DND-41 (cell line): ENCODE data around the gene UBALD1.
"Not testable (repeated sequence)": the region's sequence is repeated elsewhere in the genome, so short reads cannot be mapped to it uniquely, and the experiment has no call there.

ENCODE experiments used
- ATAC-seq: fragments of 200-7000 bp; cut with Tn5 transposase; 3 replicates; pipeline ENCODE4 v1.9.1; 2021; ENCODE audit warnings: low read depth; ENCODE audit not compliant: insufficient read depth
- DNase-seq: peaks from one replicate; pipeline ENCODE4 v3.0.0-alpha.2; 2020
- H2AFZ ChIP-seq: 2 replicates; pipeline ENCODE4 v1.6.0; 2012; ENCODE audit warnings: low read depth, low read length
- H3K27ac ChIP-seq: 2 replicates; pipeline ENCODE4 v1.5.1; 2012; ENCODE audit warnings: low read length, inconsistent platforms
- H3K27me3 ChIP-seq: fragments of 200-600 bp; sonication (generic); 2 replicates; pipeline ENCODE4 v1.6.0; 2012; ENCODE audit warnings: low read length, mild to moderate bottlenecking, inconsistent platforms; ENCODE audit not compliant: insufficient read depth, poor library complexity
- H3K36me3 ChIP-seq: 2 replicates; pipeline ENCODE4 v1.5.1; 2012; ENCODE audit warnings: low read length, inconsistent platforms; ENCODE audit not compliant: insufficient read depth
- H3K4me1 ChIP-seq: 2 replicates; pipeline ENCODE4 v1.5.1; 2012; ENCODE audit warnings: mild to moderate bottlenecking, low read length; ENCODE audit not compliant: insufficient read depth
- H3K4me2 ChIP-seq: 2 replicates; pipeline ENCODE4 v1.6.0; 2012; ENCODE audit warnings: mild to moderate bottlenecking, moderate library complexity, low read length, inconsistent platforms; ENCODE audit not compliant: insufficient read depth
- H3K4me3 ChIP-seq, 2 experiments: fragments of 200-600 bp in 1 of 2; shearing (Covaris generic) in 1 of 2; 2 replicates each; pipeline ENCODE4 v1.5.1; 2012 to 2016; ENCODE audit warnings: inconsistent platforms in 2 of 2, low read length in 2 of 2, mild to moderate bottlenecking in 2 of 2, low read depth in 1 of 2, moderate library complexity in 1 of 2
- H3K79me2 ChIP-seq: 2 replicates; pipeline ENCODE4 v1.6.0; 2012; ENCODE audit warnings: low read length, inconsistent platforms; ENCODE audit not compliant: insufficient read depth
- H3K9ac ChIP-seq: 2 replicates; pipeline ENCODE4 v1.6.0; 2012; ENCODE audit warnings: low read depth, mild to moderate bottlenecking, inconsistent platforms, low read length, moderate library complexity
- H3K9me3 ChIP-seq: 2 replicates; pipeline ENCODE4 v1.5.1; 2012; ENCODE audit warnings: low read length, moderate library complexity, mild to moderate bottlenecking, inconsistent platforms; ENCODE audit not compliant: insufficient read depth, severe bottlenecking
- H4K20me1 ChIP-seq: 2 replicates; pipeline ENCODE4 v1.6.0; 2012; ENCODE audit warnings: low read length; ENCODE audit not compliant: insufficient read depth
- CTCF ChIP-seq: IDR thresholded peaks from 2 replicates; pipeline ENCODE4 v1.5.1; 2012; ENCODE audit warnings: borderline replicate concordance, low read length, moderate library complexity, mild to moderate bottlenecking; ENCODE audit not compliant: poor library complexity, severe bottlenecking; ENCODE audit errors: extremely low read depth
- EZH2 ChIP-seq: IDR thresholded peaks from 3 replicates; pipeline ENCODE4 v1.6.1; 2012; ENCODE audit warnings: borderline replicate concordance, low read depth, mild to moderate bottlenecking, moderate library complexity, low read length, inconsistent platforms; ENCODE audit not compliant: severe bottlenecking

Gene UBALD1

GRCh38 chr16:4650443-4651074 is 35.9 kb upstream of the UBALD1 start:
- not testable (repeated sequence) for H3K4me2 ChIP-seq

GRCh38 chr16:4649744-4650442 is 35.2 kb upstream of the UBALD1 start:
- H3K27me3 ChIP-seq = no peaks in the 10 kb centered on the region
- TF ChIP-seq CTCF (no peak), EZH2 (no peak)
- H3K36me3 ChIP-seq = peaks cover 51% of the 10 kb centered on the region
- DNase-seq (peak; percentile 36), ATAC-seq (peak; percentile 20; the same call in 1 of the 3 replicates)
- peaks cover 53% of the 10 kb centered on the region for H4K20me1 ChIP-seq
- H3K79me2 ChIP-seq = peaks cover 38% of the 10 kb centered on the region
- H2AFZ ChIP-seq = no peak overlapping the region
- H3K9ac ChIP-seq = no peak overlapping the region
- H3K27ac ChIP-seq = no peak overlapping the region
- no peak overlapping the region for H3K4me2 ChIP-seq
- no peaks in the 10 kb centered on the region for H3K9me3 ChIP-seq
- no peaks in the 10 kb centered on the region for H3K4me1 ChIP-seq
- H3K4me3 ChIP-seq = no peak overlapping the region

More at GRCh38 chr16:4650443-4651074, 35.9 kb upstream of the UBALD1 start:
- H3K79me2 ChIP-seq = peaks cover 31% of the 10 kb centered on the region
- TF ChIP-seq CTCF = peak; percentile 88
- H3K4me1 ChIP-seq, H3K9me3 ChIP-seq, H3K27ac ChIP-seq, H3K27me3 ChIP-seq, H3K4me3 ChIP-seq, H3K9ac ChIP-seq, H2AFZ ChIP-seq: not testable (repeated sequence)
- H4K20me1 ChIP-seq = peaks cover 56% of the 10 kb centered on the region
- DNase-seq (peak; percentile 72), ATAC-seq (peak; percentile 82)
- H3K36me3 ChIP-seq = peaks cover 57% of the 10 kb centered on the region

GRCh38 chr16:4648917-4649316 is 34.2 kb upstream of the UBALD1 start:
- ATAC-seq (no peak), DNase-seq (no peak)
- no peak overlapping the region for H3K4me3 ChIP-seq
- H3K27ac ChIP-seq = no peak overlapping the region
- H3K27me3 ChIP-seq = no peaks in the 10 kb centered on the region
- peaks cover 53% of the 10 kb centered on the region for H4K20me1 ChIP-seq
- peaks cover 44% of the 10 kb centered on the region for H3K36me3 ChIP-seq
- H3K4me2 ChIP-seq = no peak overlapping the region
- H2AFZ ChIP-seq = no peak overlapping the region
- no peaks in the 10 kb centered on the region for H3K4me1 ChIP-seq
- H3K9ac ChIP-seq = no peak overlapping the region
- peaks cover 44% of the 10 kb centered on the region for H3K79me2 ChIP-seq
- peak; percentile 23 for TF ChIP-seq CTCF
- no peak for TF ChIP-seq EZH2
- H3K9me3 ChIP-seq = no peaks in the 10 kb centered on the region
